ENCODE results near the gene RDH5. TPM values are rescaled to one million over a fixed set of nuclear protein-coding genes. Genes with fewer than 3 reads are reported as not detected.
A peak's percentile ranks its signal among the peaks of the same experiment; 100 is the strongest.

Gene RDH5
- total and polyA plus RNA-seq, 9 donors = 3.7 to 8.9 (median 5.9) TPM

DNA sequence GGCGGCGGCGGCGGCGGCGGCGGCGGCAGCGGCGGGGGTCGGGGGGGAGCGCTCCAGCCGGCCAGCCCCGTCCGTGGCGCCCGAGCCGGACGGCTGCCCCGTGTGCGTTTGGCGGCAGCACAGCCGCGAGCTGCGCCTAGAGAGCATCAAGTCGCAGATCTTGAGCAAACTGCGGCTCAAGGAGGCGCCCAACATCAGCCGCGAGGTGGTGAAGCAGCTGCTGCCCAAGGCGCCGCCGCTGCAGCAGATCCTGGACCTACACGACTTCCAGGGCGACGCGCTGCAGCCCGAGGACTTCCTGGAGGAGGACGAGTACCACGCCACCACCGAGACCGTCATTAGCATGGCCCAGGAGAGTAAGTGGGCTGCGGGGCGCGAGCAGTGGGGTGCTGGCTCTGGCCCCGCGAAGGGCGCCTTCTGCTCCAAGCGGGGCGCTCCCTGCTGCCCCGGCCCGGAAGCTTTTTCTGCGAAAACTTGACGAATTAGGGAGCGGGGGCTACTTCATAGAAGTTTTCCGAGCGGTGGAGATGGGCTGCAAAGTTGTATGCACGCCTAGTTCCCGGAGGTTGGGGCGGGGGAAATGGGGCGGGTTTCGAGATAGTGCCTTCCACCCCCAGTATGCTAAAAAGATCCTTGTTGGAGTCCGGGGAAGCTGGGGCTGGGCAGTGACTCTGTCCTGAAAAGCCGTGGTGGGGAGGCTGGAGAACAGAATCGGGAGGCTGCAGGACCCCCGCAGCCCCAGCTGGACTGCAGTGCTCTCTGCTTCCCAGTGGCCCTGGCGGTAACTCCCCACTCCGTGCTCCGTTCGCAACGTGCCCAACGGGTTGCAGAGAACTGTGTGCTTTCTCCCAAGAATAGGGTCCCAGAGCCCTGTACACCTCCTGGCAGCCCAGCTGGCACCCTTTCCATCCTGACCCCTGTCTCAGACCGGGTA is 23.5 kb downstream of the RDH5 start:
- 0 to 1% (median 0%) methylated on average over 39 to 73 of the region's 73 CpGs for WGBS, 3 donors
- H3K9me3 ChIP-seq = no peaks in the 10 kb centered on the region
- H3K4me3 ChIP-seq = peak overlapping the region; percentile 75
- H3K27me3 ChIP-seq = no peaks in the 10 kb centered on the region
- H3K27ac ChIP-seq = peak overlapping the region; percentile 58 to 69
- H3K4me1 ChIP-seq (ENCODE audit: insufficient read depth) = peaks cover 12% of the 10 kb centered on the region
- DNase-seq = peak; percentile 49 to 78 (median 65)
- TF ChIP-seq, protein P1, sequence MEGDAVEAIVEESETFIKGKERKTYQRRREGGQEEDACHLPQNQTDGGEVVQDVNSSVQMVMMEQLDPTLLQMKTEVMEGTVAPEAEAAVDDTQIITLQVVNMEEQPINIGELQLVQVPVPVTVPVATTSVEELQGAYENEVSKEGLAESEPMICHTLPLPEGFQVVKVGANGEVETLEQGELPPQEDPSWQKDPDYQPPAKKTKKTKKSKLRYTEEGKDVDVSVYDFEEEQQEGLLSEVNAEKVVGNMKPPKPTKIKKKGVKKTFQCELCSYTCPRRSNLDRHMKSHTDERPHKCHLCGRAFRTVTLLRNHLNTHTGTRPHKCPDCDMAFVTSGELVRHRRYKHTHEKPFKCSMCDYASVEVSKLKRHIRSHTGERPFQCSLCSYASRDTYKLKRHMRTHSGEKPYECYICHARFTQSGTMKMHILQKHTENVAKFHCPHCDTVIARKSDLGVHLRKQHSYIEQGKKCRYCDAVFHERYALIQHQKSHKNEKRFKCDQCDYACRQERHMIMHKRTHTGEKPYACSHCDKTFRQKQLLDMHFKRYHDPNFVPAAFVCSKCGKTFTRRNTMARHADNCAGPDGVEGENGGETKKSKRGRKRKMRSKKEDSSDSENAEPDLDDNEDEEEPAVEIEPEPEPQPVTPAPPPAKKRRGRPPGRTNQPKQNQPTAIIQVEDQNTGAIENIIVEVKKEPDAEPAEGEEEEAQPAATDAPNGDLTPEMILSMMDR (IDR thresholded peaks at IDR 0.05) = no peak
- no peak for TF ChIP-seq EP300 (IDR thresholded peaks at IDR 0.05)
- no peak for TF ChIP-seq POLR2A (IDR thresholded peaks at IDR 0.05)
- intact Hi-C loops (cut with DNase I) = loop anchor here (5.0 to 10.0 kb wide), 5 partner anchors 51 to 301 kb away; partner anchors contain the start of genes DGKA (in 1 of the 4) and RPS26 (in 1 of the 4)
- H3K36me3 ChIP-seq = no peaks in the 10 kb centered on the region

DNA sequence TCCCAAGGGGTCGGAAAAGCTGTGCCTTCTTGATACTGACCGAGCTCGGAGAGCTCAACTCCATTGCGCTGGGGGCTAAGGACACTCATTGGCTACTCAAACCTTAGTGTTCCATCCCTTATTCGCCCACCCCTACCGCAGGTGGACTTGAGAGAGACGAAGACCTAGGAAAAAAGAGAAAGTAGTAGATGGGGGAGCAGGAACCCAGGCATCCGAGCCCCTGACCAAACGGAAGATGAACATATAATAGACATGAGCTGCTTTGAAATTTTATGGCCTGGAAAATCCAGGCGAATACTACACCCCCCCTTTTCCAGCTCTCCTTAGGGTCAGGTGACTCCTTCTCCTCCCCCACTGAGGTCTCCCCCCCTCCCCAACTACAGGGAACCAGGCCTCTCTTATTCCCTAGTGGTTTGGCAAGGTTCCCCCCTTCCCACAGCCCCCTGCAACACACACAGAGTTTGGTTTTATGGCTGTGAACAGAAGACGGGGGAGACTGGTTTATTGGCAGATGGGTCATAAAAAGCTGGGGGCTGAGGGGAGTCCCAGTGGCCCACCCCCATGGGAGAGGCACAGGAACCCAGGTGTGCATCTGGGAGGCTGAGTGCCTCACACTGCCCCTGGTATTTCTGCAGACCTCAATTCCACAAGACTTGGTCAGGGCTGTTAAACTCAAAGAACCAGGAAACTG is 24.3 kb downstream of the RDH5 start:
- Histone ChIP-seq H3K27ac (peak overlapping the region in 1 of 2 donors; percentile 69), H3K9me3 (no peaks in the 10 kb centered on the region), H3K36me3 (no peaks in the 10 kb centered on the region), H3K4me3 (peak overlapping the region; percentile 75), H3K4me1 (ENCODE audit: insufficient read depth) (peaks cover 12% of the 10 kb centered on the region), H3K27me3 (no peaks in the 10 kb centered on the region)
- no peak for TF ChIP-seq EP300 (IDR thresholded peaks at IDR 0.05)
- DNase-seq = no peak
- intact Hi-C loops (cut with DNase I) = loop anchor here (5.0 to 10.0 kb wide), 6 partner anchors 50 to 300 kb away; partner anchors contain the start of genes DGKA (in 1 of the 4), ORMDL2 (in 1 of the 4), RPS26 (in 1 of the 4) and SARNP (in 1 of the 4)
- WGBS, 3 donors = 8 to 12% (median 11%) methylated on average over 11 of the region's 11 CpGs

DNA sequence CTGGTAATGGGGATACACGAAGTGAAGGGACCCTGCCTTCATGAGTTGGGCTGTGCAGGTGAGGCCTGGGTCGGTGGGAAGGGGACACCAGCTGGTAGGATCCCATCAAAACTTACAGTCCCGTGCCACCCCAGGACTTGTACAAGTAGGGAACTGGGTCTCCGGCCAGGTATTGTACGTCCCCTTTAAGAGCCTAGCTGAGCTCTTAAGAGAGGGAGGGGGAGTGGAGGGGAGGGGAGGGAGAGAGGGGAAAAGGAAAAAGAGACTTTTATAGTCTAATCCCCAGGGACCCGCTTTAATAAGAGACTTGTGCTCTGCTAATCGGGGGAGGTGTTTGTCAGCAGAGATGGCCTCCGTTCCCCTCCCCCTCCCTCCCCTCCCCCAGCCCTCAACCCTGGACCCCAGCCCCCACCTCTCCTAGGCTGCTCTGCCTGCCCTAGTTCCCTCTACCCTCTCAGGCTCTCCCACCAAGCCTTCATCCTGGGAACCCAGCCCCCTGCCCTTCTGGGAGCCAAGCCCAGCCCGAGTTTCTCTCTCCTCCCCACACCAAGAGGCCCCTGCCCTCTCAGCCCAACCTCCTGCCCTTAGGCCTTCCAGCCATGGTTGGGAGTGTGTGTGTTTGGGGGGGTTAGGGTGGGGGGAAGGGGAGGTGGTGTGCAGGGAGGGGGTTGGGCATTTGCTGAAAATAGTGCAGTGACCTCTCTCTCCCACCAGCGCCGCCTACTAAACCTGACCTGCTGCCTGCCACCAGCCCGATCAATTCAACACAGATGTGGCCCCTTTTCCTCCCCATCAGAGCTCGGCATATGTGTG is 25.4 kb downstream of the RDH5 start:
- intact Hi-C loops (cut with DNase I) = loop anchor here in 3 of 4 donors (5.0 to 10.0 kb wide), 4 partner anchors 49 to 299 kb away; partner anchors contain the start of genes ORMDL2 (in 1 of the 3), RPS26 (in 1 of the 3) and SARNP (in 1 of the 3)
- 8 to 12% (median 11%) methylated on average over 13 of the region's 13 CpGs for WGBS, 3 donors
- TF ChIP-seq EP300 (IDR thresholded peaks at IDR 0.05) = no peak
- TF ChIP-seq, protein P1 (IDR thresholded peaks at IDR 0.05) = no peak
- no peak for TF ChIP-seq POLR2A (IDR thresholded peaks at IDR 0.05)
- Histone ChIP-seq H3K27me3 (no peaks in the 10 kb centered on the region), H3K9me3 (no peaks in the 10 kb centered on the region), H3K4me1 (ENCODE audit: insufficient read depth) (peaks cover 12% of the 10 kb centered on the region), H3K4me3 (no peak overlapping the region), H3K36me3 (no peaks in the 10 kb centered on the region), H3K27ac (peak overlapping the region; percentile 3 to 57)
- DNase-seq = peak; percentile 60 to 68 (median 64)

DNA sequence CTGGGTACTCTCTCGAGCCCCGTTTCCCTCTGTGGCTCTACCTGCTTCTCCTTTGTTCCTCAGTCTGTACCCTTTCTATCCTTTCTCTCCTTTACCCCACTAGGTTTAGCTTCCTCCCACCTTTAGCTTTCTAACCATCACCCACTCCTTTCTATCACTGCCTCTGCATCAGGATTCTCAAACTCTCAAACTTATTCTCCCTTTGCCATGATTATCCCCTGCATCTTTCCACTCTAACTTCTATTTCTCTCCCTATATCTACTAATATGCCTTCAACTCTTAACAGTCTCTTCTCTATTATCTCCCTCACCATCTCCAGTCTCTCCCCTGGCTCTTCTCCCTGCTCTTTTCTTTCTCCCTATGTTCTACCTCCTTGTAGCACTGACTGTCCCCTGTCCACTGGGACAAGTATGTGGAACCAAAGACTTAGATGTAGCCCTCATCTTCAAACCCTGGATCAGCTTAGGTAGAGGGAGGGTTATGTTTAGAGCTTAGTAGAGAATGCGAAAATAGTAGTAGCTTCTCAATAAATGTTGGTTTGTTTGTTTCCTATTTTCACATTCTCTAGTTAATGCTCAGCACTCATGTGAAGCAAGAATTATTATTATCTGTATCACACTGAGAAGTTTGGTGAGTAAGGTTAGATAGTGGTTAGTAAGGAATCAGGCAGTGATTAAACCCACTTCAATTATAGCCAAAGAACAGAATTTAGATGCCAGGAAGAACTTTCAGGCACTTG is 26.1 kb downstream of the RDH5 start:
- Histone ChIP-seq H3K27ac (peak overlapping the region; percentile 3 to 57), H3K36me3 (no peaks in the 10 kb centered on the region), H3K4me1 (ENCODE audit: insufficient read depth) (peaks cover 12% of the 10 kb centered on the region), H3K27me3 (no peaks in the 10 kb centered on the region), H3K9me3 (no peaks in the 10 kb centered on the region), H3K4me3 (no peak overlapping the region)
- WGBS, 3 donors = 31 to 41% (median 35%) methylated on average over 3 of the region's 3 CpGs
- no peak for DNase-seq
- intact Hi-C loops (cut with DNase I) = loop anchor here in 3 of 4 donors (5.0 to 10.0 kb wide), 4 partner anchors 48 to 298 kb away; partner anchors contain the start of genes ORMDL2 (in 1 of the 3), RPS26 (in 1 of the 3) and SARNP (in 1 of the 3)
- no peak for TF ChIP-seq POLR2A (IDR thresholded peaks at IDR 0.05)
- TF ChIP-seq, protein P1 (IDR thresholded peaks at IDR 0.05) = no peak
- TF ChIP-seq EP300 (IDR thresholded peaks at IDR 0.05) = no peak
